RWPE2 (cell line): ENCODE measurements around the gene IQGAP2.

ENCODE experiments used
- ATAC-seq: fragments of 200-7000 bp; cut with Tn5 transposase; 3 replicates; pipeline ENCODE4 v1.9.1; 2021; ENCODE audit warnings: low read depth
- DNase-seq: peaks from one replicate; pipeline ENCODE4 v3.0.0-alpha.2; 2020; ENCODE audit warnings: low spot score
- H3K27ac ChIP-seq: fragments of 450-650 bp; 2 replicates; pipeline ENCODE4 v1.5.1; 2017; ENCODE audit warnings: mild to moderate bottlenecking; ENCODE audit not compliant: poor library complexity, severe bottlenecking
- H3K27me3 ChIP-seq: fragments of 250-450 bp; sonication (Bioruptor Pico); 2 replicates; pipeline ENCODE4 v1.5.1; 2021; ENCODE audit warnings: mild to moderate bottlenecking, moderate library complexity; ENCODE audit not compliant: insufficient read depth, poor library complexity, severe bottlenecking
- H3K36me3 ChIP-seq: fragments of 250-450 bp; sonication (Bioruptor Pico); 2 replicates; pipeline ENCODE4 v1.5.1; 2020; ENCODE audit warnings: low read depth, mild to moderate bottlenecking, moderate library complexity
- H3K4me1 ChIP-seq: fragments of 250-450 bp; sonication (Bioruptor Pico); 2 replicates; pipeline ENCODE4 v1.5.1; 2021; ENCODE audit warnings: mild to moderate bottlenecking, moderate library complexity; ENCODE audit not compliant: insufficient read depth, poor library complexity, severe bottlenecking
- H3K4me3 ChIP-seq: fragments of 250-450 bp; sonication (Bioruptor Pico); 2 replicates; pipeline ENCODE4 v1.5.1; 2021; ENCODE audit warnings: mild to moderate bottlenecking, moderate library complexity; ENCODE audit not compliant: severe bottlenecking
- H3K9me3 ChIP-seq: fragments of 250-450 bp; sonication (Bioruptor Pico); 2 replicates; pipeline ENCODE4 v1.5.1; 2021; ENCODE audit warnings: mild to moderate bottlenecking, moderate library complexity; ENCODE audit not compliant: severe bottlenecking
- CTCF ChIP-seq: fragments of 450-650 bp; IDR thresholded peaks from one replicate; pipeline ENCODE4 v1.5.1; 2017; ENCODE audit warnings: mild to moderate bottlenecking, moderate library complexity; ENCODE audit not compliant: poor library complexity, severe bottlenecking

IQGAP2 gene

GRCh38 chr5:76542241-76542640 is 139.2 kb downstream of the IQGAP2 start:
- ATAC-seq (no peak), DNase-seq (no peak)
- H3K27me3 ChIP-seq, result no peaks in the 10 kb centered on the region
- no peaks in the 10 kb centered on the region for H3K4me1 ChIP-seq
- H3K27ac ChIP-seq, result no peak overlapping the region
- no peaks in the 10 kb centered on the region for H3K36me3 ChIP-seq
- H3K9me3 ChIP-seq, result no peaks in the 10 kb centered on the region
- no peak for TF ChIP-seq CTCF
- H3K4me3 ChIP-seq, result no peak overlapping the region

- Histone ChIP-seq H3K27ac (no peak overlapping the region), H3K36me3 (no peaks in the 10 kb centered on the region), H3K4me3 (no peak overlapping the region), H3K9me3 (no peaks in the 10 kb centered on the region), H3K27me3 (no peaks in the 10 kb centered on the region), H3K4me1 (no peaks in the 10 kb centered on the region)
- no peak for TF ChIP-seq CTCF
- DNase-seq (no peak), ATAC-seq (no peak)
Observed at GRCh38 chr5:76542887-76543690, 140.0 kb downstream of the IQGAP2 start.

GRCh38 chr5:76544268-76544926 is 141.3 kb downstream of the IQGAP2 start:
- ATAC-seq (peak; percentile 76), DNase-seq (no peak)
- no peaks in the 10 kb centered on the region for H3K36me3 ChIP-seq
- H3K9me3 ChIP-seq, result no peaks in the 10 kb centered on the region
- no peaks in the 10 kb centered on the region for H3K27me3 ChIP-seq
- H3K4me3 ChIP-seq, result no peak overlapping the region
- peak; percentile 92 for TF ChIP-seq CTCF
- H3K27ac ChIP-seq, result no peak overlapping the region
- no peaks in the 10 kb centered on the region for H3K4me1 ChIP-seq

- no peaks in the 10 kb centered on the region for H3K27me3 ChIP-seq
- H3K9me3 ChIP-seq, result no peaks in the 10 kb centered on the region
- DNase-seq (no peak), ATAC-seq (no peak)
- no peak overlapping the region for H3K27ac ChIP-seq
- H3K36me3 ChIP-seq, result no peaks in the 10 kb centered on the region
- H3K4me1 ChIP-seq, result no peaks in the 10 kb centered on the region
- no peak overlapping the region for H3K4me3 ChIP-seq
- TF ChIP-seq CTCF, result no peak
Observed at GRCh38 chr5:76545184-76545583, 142.1 kb downstream of the IQGAP2 start.
